CD4-positive, alpha-beta T cell treated with Interleukin-21 for 1 hour (primary cell): ENCODE results near the gene PRR23C.
"Not testable (repeated sequence)": the region's sequence is repeated elsewhere in the genome, so short reads cannot be mapped to it uniquely, and the experiment has no call there.

ENCODE experiments used
- DNase-seq: peaks from one replicate; pipeline ENCODE4 v3.0.0-alpha.2; 2020

PRR23C gene

GRCh38 chr3:139044366-139045210 lies at the start of gene PRR23C:
Gene PRR23C, minus strand, starts transcription at chr3:139044892. Its CDS starts 272 bp downstream, at chr3:139044620.
- DNase-seq, result no peak

GRCh38 chr3:139093840-139094239 lies 49.1 kb upstream of the PRR23C start:
- no peak for DNase-seq

- no peak for DNase-seq
These were observed 44.0 kb upstream of the PRR23C start for GRCh38 chr3:139088462-139089324.

GRCh38 chr3:139087621-139088020 lies 42.9 kb upstream of the PRR23C start:
- no peak for DNase-seq

- no peak for DNase-seq
These were observed 39.5 kb upstream of the PRR23C start for GRCh38 chr3:139084176-139084575.

- DNase-seq, result no peak
These were observed 29.9 kb upstream of the PRR23C start for GRCh38 chr3:139074565-139075115.

GRCh38 chr3:139062918-139063317 lies 18.2 kb upstream of the PRR23C start:
- DNase-seq, result no peak

- DNase-seq, result no peak
These were observed 8.3 kb upstream of the PRR23C start for GRCh38 chr3:139052802-139053600.

GRCh38 chr3:139043554-139044365 lies 932 bp downstream of the PRR23C start:
- DNase-seq, result no peak

- DNase-seq, result no peak
These were observed 7.2 kb downstream of the PRR23C start for GRCh38 chr3:139037478-139037877.

- DNase-seq, result no peak
These were observed 12.2 kb downstream of the PRR23C start for GRCh38 chr3:139032326-139033002.

- not testable (repeated sequence) for DNase-seq
These were observed 14.1 kb downstream of the PRR23C start for GRCh38 chr3:139030576-139030975.

GRCh38 chr3:139024968-139025367 lies 19.7 kb downstream of the PRR23C start:
- DNase-seq, result no peak

GRCh38 chr3:139020868-139021234 lies 23.8 kb downstream of the PRR23C start, which contains the start of gene PRR23B:
Gene PRR23B, minus strand, starts transcription at chr3:139020926. Its CDS starts 265 bp downstream, at chr3:139020661.
- DNase-seq, result no peak

GRCh38 chr3:139020036-139020867 lies 24.4 kb downstream of the PRR23C start:
- DNase-seq, result no peak

- no peak for DNase-seq
These were observed 28.2 kb downstream of the PRR23C start for GRCh38 chr3:139016430-139017048.

GRCh38 chr3:139006051-139006716 lies 38.5 kb downstream of the PRR23C start, which contains the start of gene PRR23A:
Gene PRR23A, minus strand, starts transcription at chr3:139006268. Its CDS starts 0 bp downstream, at chr3:139006268.
- no peak for DNase-seq

- no peak for DNase-seq
These were observed 39.2 kb downstream of the PRR23C start for GRCh38 chr3:139005356-139005993.
